Measurements from ENCODE around the gene EDEM3.

DNA sequence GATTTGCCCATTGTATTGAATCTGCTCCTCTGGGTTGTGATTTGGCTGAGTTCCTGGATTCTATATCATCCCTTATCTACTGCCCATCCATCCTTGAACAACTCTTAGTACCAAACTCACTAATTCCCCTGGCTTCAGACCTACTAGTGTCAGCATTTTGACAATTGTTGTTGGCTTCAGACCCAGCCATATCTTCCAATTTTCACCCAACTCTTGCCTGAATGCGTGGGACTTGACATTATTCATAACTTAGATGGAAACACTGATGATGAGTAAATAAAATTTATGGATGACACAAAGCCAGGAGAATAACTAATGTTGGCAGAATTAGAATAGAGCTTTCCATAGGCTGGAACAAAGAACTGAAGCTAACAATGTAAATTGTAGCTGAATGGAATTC is 27.3 kb upstream of the EDEM3 start:
- TF ChIP-seq EP300 (IDR thresholded peaks at IDR 0.05) = no peak
- TF ChIP-seq CTCF (IDR thresholded peaks at IDR 0.05) = no peak
- no peak for TF ChIP-seq POLR2A (IDR thresholded peaks at IDR 0.05)
